Calu3 (cell line): ENCODE data around the gene PKP4. TPM values are rescaled to one million over a fixed set of nuclear protein-coding genes. Genes with fewer than 3 reads are reported as not detected.

Source experiments
- BruUV-seq: library from RNA; stranded (reverse); fragments of 400-500 nt; replicated peaks from 2 replicates; lab custom pipeline; 2021; lab: Mats Ljungman, UMichigan
- CTCF ChIA-PET: fragments of 300-600 bp; sonication (Branson Sonifier 250); formaldehyde crosslinking; loops from one replicate; lab custom pipeline; 2022; ENCODE audit warnings: antibody characterized with exemption; lab: Charles Lee
- DNase-seq: peaks from one replicate; pipeline ENCODE4 v3.0.0; 2022
- H3K27ac Mint-ChIP-seq: one replicate; pipeline ENCODE4 v1.8.0; 2022; ENCODE audit warnings: mixed read lengths; ENCODE audit not compliant: unreplicated experiment
- H3K27me3 Mint-ChIP-seq: one replicate; pipeline ENCODE4 v1.8.0; 2022; ENCODE audit warnings: mixed read lengths; ENCODE audit not compliant: unreplicated experiment
- H3K36me3 Mint-ChIP-seq: one replicate; pipeline ENCODE4 v1.8.0; 2022; ENCODE audit warnings: mild to moderate bottlenecking, moderate library complexity, mixed read lengths; ENCODE audit not compliant: insufficient read depth, unreplicated experiment
- H3K4me1 Mint-ChIP-seq: one replicate; pipeline ENCODE4 v1.8.0; 2022; ENCODE audit warnings: mild to moderate bottlenecking, low read depth, mixed read lengths; ENCODE audit not compliant: unreplicated experiment
- H3K4me3 Mint-ChIP-seq: one replicate; pipeline ENCODE4 v1.8.0; 2022; ENCODE audit warnings: mild to moderate bottlenecking, low read depth, moderate library complexity, mixed read lengths; ENCODE audit not compliant: unreplicated experiment
- H3K9me3 Mint-ChIP-seq: one replicate; pipeline ENCODE4 v1.8.0; 2022; ENCODE audit warnings: low read depth, mixed read lengths; ENCODE audit not compliant: unreplicated experiment
- intact Hi-C: fragments of 100-400 bp; cut with micrococcal nuclease; formaldehyde crosslinking; loops from one replicate; pipeline ENCODE4 v1.10.0; 2022; ENCODE audit not compliant: unreplicated experiment
- total RNA-seq: library from RNA; stranded (reverse); gene quantifications from 2 replicates; pipeline ENCODE4 v1.2.3, GENCODE V29; 2022
- TF ChIP-seq, protein P1 (sequence below): fragments of 200-600 bp; IDR thresholded peaks from one replicate; pipeline ENCODE4 v1.8.0; 2022; ENCODE audit warnings: antibody characterized with exemption; ENCODE audit not compliant: unreplicated experiment

Gene PKP4
- total RNA-seq, 1 experiment from 2014 or later: 137 TPM

DNA sequence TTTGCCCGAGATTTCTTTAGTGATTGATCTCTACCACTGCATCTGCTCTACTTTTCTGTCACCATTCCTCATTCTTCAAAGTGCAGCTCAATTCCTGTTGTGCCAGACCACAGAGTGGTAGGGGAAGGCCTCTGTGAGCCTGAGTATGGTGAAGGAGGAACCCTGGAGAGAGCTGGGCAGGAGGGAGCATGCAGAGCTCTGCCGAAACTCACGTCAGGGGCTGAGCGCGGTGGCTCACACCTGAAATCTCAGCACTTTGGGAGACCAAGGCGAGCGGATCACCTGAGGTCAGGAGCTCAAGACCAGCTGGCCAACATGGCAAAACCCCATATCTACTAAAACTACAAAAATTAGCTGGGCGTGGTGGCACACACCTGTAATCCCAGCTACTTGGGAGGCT, 54.1 kb downstream of the PKP4 start:
- DNase-seq: no peak
- CTCF ChIA-PET: no interaction called here
- peaks cover 36% of the 10 kb centered on the region for H3K36me3 Mint-ChIP-seq
- peaks cover 58% of the 10 kb centered on the region for H3K4me1 Mint-ChIP-seq
- intact Hi-C loops: no loop called here
- no peaks in the 10 kb centered on the region for H3K27me3 Mint-ChIP-seq
- TF ChIP-seq, protein P1, sequence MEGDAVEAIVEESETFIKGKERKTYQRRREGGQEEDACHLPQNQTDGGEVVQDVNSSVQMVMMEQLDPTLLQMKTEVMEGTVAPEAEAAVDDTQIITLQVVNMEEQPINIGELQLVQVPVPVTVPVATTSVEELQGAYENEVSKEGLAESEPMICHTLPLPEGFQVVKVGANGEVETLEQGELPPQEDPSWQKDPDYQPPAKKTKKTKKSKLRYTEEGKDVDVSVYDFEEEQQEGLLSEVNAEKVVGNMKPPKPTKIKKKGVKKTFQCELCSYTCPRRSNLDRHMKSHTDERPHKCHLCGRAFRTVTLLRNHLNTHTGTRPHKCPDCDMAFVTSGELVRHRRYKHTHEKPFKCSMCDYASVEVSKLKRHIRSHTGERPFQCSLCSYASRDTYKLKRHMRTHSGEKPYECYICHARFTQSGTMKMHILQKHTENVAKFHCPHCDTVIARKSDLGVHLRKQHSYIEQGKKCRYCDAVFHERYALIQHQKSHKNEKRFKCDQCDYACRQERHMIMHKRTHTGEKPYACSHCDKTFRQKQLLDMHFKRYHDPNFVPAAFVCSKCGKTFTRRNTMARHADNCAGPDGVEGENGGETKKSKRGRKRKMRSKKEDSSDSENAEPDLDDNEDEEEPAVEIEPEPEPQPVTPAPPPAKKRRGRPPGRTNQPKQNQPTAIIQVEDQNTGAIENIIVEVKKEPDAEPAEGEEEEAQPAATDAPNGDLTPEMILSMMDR: no peak
- H3K4me3 Mint-ChIP-seq: peak overlapping the region; percentile 40
- peak overlapping the region; percentile 77 for H3K27ac Mint-ChIP-seq
- peaks cover 2% of the 10 kb centered on the region for H3K9me3 Mint-ChIP-seq
- no TSS peak for BruUV-seq

DNA sequence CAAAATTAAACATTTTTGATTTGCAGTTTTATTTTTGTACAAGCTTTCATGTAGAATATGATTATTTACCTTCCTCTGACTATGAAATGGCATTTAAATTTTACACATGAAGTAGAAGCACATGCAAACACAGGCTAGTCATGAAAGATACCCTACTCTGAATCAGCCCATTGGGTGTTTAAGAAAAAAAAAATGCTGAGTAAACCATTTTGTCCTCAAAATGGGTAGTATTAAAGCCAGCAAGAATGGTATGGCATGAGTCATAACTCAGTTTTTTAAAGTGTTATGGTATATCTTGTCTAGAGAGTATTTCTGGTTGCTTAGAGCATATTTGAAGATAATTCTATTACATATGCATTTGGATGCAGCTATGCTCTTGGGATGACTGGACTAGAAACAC, 55.0 kb downstream of the PKP4 start:
- DNase-seq: no peak
- H3K27ac Mint-ChIP-seq: no peak overlapping the region
- TF ChIP-seq, protein P1: no peak
- peaks cover 50% of the 10 kb centered on the region for H3K4me1 Mint-ChIP-seq
- H3K4me3 Mint-ChIP-seq: no peak overlapping the region
- peaks cover 33% of the 10 kb centered on the region for H3K36me3 Mint-ChIP-seq
- intact Hi-C loops: no loop called here
- CTCF ChIA-PET: no interaction called here
- no peaks in the 10 kb centered on the region for H3K27me3 Mint-ChIP-seq
- peaks cover 2% of the 10 kb centered on the region for H3K9me3 Mint-ChIP-seq
- no TSS peak for BruUV-seq

DNA sequence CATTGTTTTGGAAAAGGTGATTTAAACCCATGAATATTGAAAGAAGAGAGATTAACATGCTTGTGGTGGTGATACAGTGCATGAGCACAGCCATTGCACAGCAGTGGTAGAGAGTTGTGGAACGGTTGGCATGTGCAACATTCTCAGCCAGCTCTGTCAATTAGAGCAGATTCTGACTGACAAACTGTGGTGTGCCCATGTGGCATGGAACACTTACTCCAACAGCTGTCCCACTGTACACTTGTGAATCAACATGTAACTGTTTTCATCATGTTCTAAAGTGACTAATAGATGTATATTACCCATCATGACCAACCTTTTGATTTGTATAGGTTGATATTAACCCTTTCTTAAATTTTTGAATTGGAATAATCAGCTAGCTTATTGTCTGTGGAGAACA, 55.6 kb downstream of the PKP4 start:
- Mint-ChIP-seq H3K27ac (no peak overlapping the region), H3K4me1 (peaks cover 44% of the 10 kb centered on the region), H3K9me3 (peaks cover 2% of the 10 kb centered on the region), H3K27me3 (no peaks in the 10 kb centered on the region), H3K36me3 (peaks cover 28% of the 10 kb centered on the region), H3K4me3 (no peak overlapping the region)
- intact Hi-C loops: no loop called here
- BruUV-seq: no TSS peak
- DNase-seq: no peak
- CTCF ChIA-PET: no interaction called here
- TF ChIP-seq, protein P1: no peak

DNA sequence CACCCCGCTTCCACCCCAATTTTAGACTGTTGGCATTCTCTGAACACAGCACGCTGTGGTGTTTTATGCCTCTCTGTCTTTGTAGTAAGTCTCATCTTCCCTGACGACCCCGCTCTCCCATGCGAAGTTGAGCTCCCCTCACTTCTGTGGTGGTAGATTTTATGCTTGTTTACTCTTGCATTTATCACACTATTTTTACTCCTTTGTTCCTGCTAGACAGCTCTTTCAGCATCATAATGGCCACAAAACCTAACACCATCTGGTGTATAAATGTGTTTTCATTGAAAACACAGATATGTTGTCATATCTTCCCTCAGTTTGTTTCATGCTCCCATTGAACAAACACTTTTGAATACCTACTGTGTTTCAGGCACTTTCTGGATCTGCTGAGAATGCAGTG, 57.1 kb downstream of the PKP4 start:
- Mint-ChIP-seq H3K36me3 (peaks cover 33% of the 10 kb centered on the region), H3K4me1 (peaks cover 44% of the 10 kb centered on the region), H3K27ac (peak overlapping the region; percentile 33), H3K9me3 (peaks cover 2% of the 10 kb centered on the region), H3K27me3 (no peaks in the 10 kb centered on the region), H3K4me3 (no peak overlapping the region)
- CTCF ChIA-PET: no interaction called here
- TF ChIP-seq, protein P1: no peak
- BruUV-seq: no TSS peak
- DNase-seq: no peak
- intact Hi-C loops: no loop called here
